ENCODE measurements around the gene IARS1.

IARS1 gene

DNA sequence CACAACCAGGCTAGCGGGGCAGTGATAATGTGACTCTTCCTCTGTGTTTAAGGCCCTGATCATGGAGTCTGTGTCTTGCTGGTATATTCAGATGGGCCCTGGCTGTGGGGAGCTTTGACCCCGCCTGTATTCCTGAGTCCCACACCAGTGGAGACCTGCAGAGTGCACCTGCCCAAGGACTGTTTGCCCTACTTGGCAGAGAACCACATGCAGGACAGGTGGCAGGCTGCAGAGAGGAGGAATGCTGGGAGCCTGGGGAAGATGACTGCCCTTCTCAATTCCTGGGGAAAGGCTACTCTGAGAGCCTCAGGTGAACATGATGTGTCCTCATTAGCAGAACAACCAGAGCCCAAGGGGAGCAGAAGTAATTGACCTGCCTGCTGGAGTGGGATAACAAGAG is 36.2 kb downstream of the IARS1 start:
- peaks cover 2% of the 10 kb centered on the region for H3K79me1 ChIP-seq (ENCODE audit: low read depth, low read length)
- WGBS, 2 donors (ENCODE audit: extremely low coverage in 2 of 2, insufficient read length in 2 of 2, insufficient replicate concordance in 1 of 2), result no CpG with 5 or more reads among the region's 2 CpGs
- no peak overlapping the region for H2AK5ac ChIP-seq (ENCODE audit: low read depth, low read length)
- peaks cover 0 to 2% (median 0%) of the 10 kb centered on the region in 3 experiments for H3K27me3 ChIP-seq (ENCODE audit: control insufficient read depth in 3 of 3, insufficient read depth in 3 of 3, low read depth in 1 of 3, low read length in 3 of 3)
- H4K8ac ChIP-seq (ENCODE audit: low read depth, low read length), result no peak overlapping the region
- H3K4me3 ChIP-seq (ENCODE audit: low read length in 2 of 2), result peak overlapping the region in 1 of 2 donors; percentile 48
- no peak overlapping the region for H2BK12ac ChIP-seq (ENCODE audit: low read length)
- no peak overlapping the region for H3K9ac ChIP-seq (ENCODE audit: low read depth, low read length, poor library complexity)
- H3K18ac ChIP-seq (ENCODE audit: low read length), result no peak overlapping the region
- H3K4ac ChIP-seq (ENCODE audit: low read length), result no peak overlapping the region
- H2BK120ac ChIP-seq (ENCODE audit: low read depth, low read length), result no peak overlapping the region
- peaks cover 51 to 100% of the 10 kb centered on the region in 2 donors for H3K36me3 ChIP-seq (replicated peaks in 1 of 2; ENCODE audit: control insufficient read depth in 2 of 2, insufficient read depth in 2 of 2, low read length in 2 of 2)
- no peak overlapping the region for H3K23ac ChIP-seq (ENCODE audit: low read depth, low read length, poor library complexity)
- H3K14ac ChIP-seq (ENCODE audit: low read length), result no peak overlapping the region
- no peak overlapping the region for H3K27ac ChIP-seq (replicated peaks; ENCODE audit: low read length)
- no peak overlapping the region for H3K4me2 ChIP-seq (ENCODE audit: insufficient read depth, low read length, poor library complexity, severe bottlenecking)
- no peak overlapping the region for H4K91ac ChIP-seq (ENCODE audit: low read depth, low read length, poor library complexity)
- no peak overlapping the region for H2BK15ac ChIP-seq (ENCODE audit: low read length)
- no peak overlapping the region for H2BK5ac ChIP-seq (ENCODE audit: low read length)
- H3K4me1 ChIP-seq (ENCODE audit: control insufficient read depth in 2 of 2, insufficient read depth in 1 of 2, low read depth in 1 of 2, low read length in 2 of 2), result no peaks in the 10 kb centered on the region
- H3K9me3 ChIP-seq (replicated peaks in 1 of 2; ENCODE audit: control insufficient read depth in 2 of 2, insufficient read depth in 1 of 2, low read depth in 1 of 2, low read length in 2 of 2), result peaks cover 0 to 2% of the 10 kb centered on the region in 2 donors
- no peak overlapping the region for H2AFZ ChIP-seq (ENCODE audit: low read length)
- no peak for DNase-seq (ENCODE audit: low spot score)

DNA sequence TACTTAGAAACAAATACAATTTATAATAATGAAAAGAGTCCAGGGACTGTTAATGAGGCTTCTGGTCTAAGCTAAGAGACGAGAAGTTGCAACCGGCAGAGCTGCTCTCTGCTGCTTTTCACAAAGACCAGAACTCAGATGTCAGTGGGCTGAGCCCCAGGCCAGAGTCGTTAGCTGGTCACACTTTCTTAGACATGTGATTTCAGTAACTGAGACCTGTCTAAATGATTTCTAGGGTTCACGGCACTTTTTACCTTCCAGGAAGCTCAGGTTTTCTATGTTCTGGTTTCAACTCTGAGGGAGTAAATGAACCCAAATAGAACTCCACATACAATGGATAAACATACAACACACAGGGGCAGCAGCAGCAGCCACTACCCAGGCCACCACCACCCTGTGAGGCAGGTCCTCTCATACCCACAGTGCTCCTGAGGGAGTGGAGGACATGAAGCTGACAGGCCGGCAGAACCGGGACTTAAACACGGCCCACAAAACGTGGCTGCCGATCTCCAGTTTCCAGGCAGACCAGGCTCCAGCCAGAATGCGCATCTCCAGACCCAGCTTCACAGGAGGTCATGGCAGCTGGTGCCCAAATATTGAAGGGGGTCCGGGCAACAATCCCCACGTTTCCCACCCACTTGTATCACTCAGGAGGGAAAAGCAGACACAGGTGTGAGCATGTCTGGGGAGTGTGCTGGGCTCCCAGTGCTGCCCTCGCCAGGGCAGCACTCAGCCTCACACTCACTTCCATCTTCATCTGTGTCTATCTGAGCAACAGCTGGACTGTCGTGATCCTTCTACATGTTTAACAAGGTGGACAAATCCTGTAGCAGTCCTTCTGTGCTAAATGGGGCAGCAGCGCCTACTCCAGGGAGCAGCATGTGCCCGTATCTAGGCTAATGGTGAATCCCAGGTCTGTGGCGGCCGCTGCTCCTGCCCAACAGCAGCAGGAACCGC is 38.8 kb downstream of the IARS1 start:
- H2BK15ac ChIP-seq (ENCODE audit: low read length), result no peak overlapping the region
- H3K23ac ChIP-seq (ENCODE audit: low read depth, low read length, poor library complexity), result no peak overlapping the region
- H2BK5ac ChIP-seq (ENCODE audit: low read length), result no peak overlapping the region
- peaks cover 0 to 4% of the 10 kb centered on the region in 2 donors for H3K9me3 ChIP-seq (replicated peaks in 1 of 2; ENCODE audit: control insufficient read depth in 2 of 2, insufficient read depth in 1 of 2, low read depth in 1 of 2, low read length in 2 of 2)
- no peak overlapping the region for H2BK120ac ChIP-seq (ENCODE audit: low read depth, low read length)
- DNase-seq (ENCODE audit: low spot score), result no peak
- H3K9ac ChIP-seq (ENCODE audit: low read depth, low read length, poor library complexity), result no peak overlapping the region
- peaks cover 0 to 2% (median 0%) of the 10 kb centered on the region in 3 experiments for H3K27me3 ChIP-seq (ENCODE audit: control insufficient read depth in 3 of 3, insufficient read depth in 3 of 3, low read depth in 1 of 3, low read length in 3 of 3)
- no peak overlapping the region for H3K18ac ChIP-seq (ENCODE audit: low read length)
- no peak overlapping the region for H3K4ac ChIP-seq (ENCODE audit: low read length)
- no peak overlapping the region for H4K8ac ChIP-seq (ENCODE audit: low read depth, low read length)
- no peak overlapping the region for H2BK12ac ChIP-seq (ENCODE audit: low read length)
- no CpG with 5 or more reads among the region's 19 CpGs for WGBS, 2 donors (ENCODE audit: extremely low coverage in 2 of 2, insufficient read length in 2 of 2, insufficient replicate concordance in 1 of 2)
- no peak overlapping the region for H3K14ac ChIP-seq (ENCODE audit: low read length)
- no peak overlapping the region for H3K27ac ChIP-seq (replicated peaks; ENCODE audit: low read length)
- H2AFZ ChIP-seq (ENCODE audit: low read length), result no peak overlapping the region
- peak overlapping the region in 1 of 2 donors; percentile 44 for H3K4me3 ChIP-seq (ENCODE audit: low read length in 2 of 2)
- peaks cover 2% of the 10 kb centered on the region for H3K79me1 ChIP-seq (ENCODE audit: low read depth, low read length)
- no peaks in the 10 kb centered on the region for H3K4me1 ChIP-seq (ENCODE audit: control insufficient read depth in 2 of 2, insufficient read depth in 1 of 2, low read depth in 1 of 2, low read length in 2 of 2)
- no peak overlapping the region for H2AK5ac ChIP-seq (ENCODE audit: low read depth, low read length)
- peaks cover 62 to 100% of the 10 kb centered on the region in 2 donors for H3K36me3 ChIP-seq (replicated peaks in 1 of 2; ENCODE audit: control insufficient read depth in 2 of 2, insufficient read depth in 2 of 2, low read length in 2 of 2)
- H4K91ac ChIP-seq (ENCODE audit: low read depth, low read length, poor library complexity), result no peak overlapping the region
- no peak overlapping the region for H3K4me2 ChIP-seq (ENCODE audit: insufficient read depth, low read length, poor library complexity, severe bottlenecking)

DNA sequence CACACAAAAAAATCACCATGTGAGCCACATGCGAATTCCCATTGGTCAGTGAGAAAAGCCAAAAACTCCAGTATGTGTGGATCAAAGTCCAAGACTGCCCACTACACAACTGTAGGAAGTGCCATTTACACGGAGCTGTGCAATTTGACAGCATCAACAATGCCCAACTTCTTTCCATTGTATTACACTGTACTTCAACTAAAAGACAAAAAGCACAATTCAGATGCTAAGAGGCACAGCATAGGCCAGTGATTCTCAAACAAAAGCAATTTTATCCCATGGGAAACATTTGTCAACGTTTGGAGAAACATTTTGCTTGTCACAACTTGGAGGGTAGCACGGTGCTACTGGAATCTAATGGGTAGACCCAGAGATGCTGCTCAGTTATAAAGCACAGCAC is 39.8 kb downstream of the IARS1 start:
- Histone ChIP-seq H3K4me1 (ENCODE audit: control insufficient read depth in 2 of 2, insufficient read depth in 1 of 2, low read depth in 1 of 2, low read length in 2 of 2) (no peaks in the 10 kb centered on the region), H3K4me3 (ENCODE audit: low read length in 2 of 2) (no peak overlapping the region), H3K36me3 (replicated peaks in 1 of 2; ENCODE audit: control insufficient read depth in 2 of 2, insufficient read depth in 2 of 2, low read length in 2 of 2) (peaks cover 57 to 100% of the 10 kb centered on the region in 2 donors), H4K91ac (ENCODE audit: low read depth, low read length, poor library complexity) (no peak overlapping the region), H2AK5ac (ENCODE audit: low read depth, low read length) (no peak overlapping the region), H2BK12ac (ENCODE audit: low read length) (no peak overlapping the region), H3K79me1 (ENCODE audit: low read depth, low read length) (peaks cover 2% of the 10 kb centered on the region), H2BK120ac (ENCODE audit: low read depth, low read length) (no peak overlapping the region), H3K23ac (ENCODE audit: low read depth, low read length, poor library complexity) (no peak overlapping the region), H3K4me2 (ENCODE audit: insufficient read depth, low read length, poor library complexity, severe bottlenecking) (no peak overlapping the region), H3K9ac (ENCODE audit: low read depth, low read length, poor library complexity) (no peak overlapping the region), H3K27ac (replicated peaks; ENCODE audit: low read length) (no peak overlapping the region), H3K27me3 (ENCODE audit: control insufficient read depth in 3 of 3, insufficient read depth in 3 of 3, low read depth in 1 of 3, low read length in 3 of 3) (peaks cover 0 to under 1% (median 0%) of the 10 kb centered on the region in 3 experiments), H2BK5ac (ENCODE audit: low read length) (no peak overlapping the region), H2AFZ (ENCODE audit: low read length) (no peak overlapping the region), H4K8ac (ENCODE audit: low read depth, low read length) (no peak overlapping the region), H2BK15ac (ENCODE audit: low read length) (no peak overlapping the region), H3K4ac (ENCODE audit: low read length) (no peak overlapping the region), H3K14ac (ENCODE audit: low read length) (no peak overlapping the region), H3K18ac (ENCODE audit: low read length) (no peak overlapping the region), H3K9me3 (replicated peaks in 1 of 2; ENCODE audit: control insufficient read depth in 2 of 2, insufficient read depth in 1 of 2, low read depth in 1 of 2, low read length in 2 of 2) (peaks cover 0 to 3% of the 10 kb centered on the region in 2 donors)
- WGBS, 2 donors (ENCODE audit: extremely low coverage in 2 of 2, insufficient read length in 2 of 2, insufficient replicate concordance in 1 of 2), result no CpG with 5 or more reads among the region's 4 CpGs
- no peak for DNase-seq (ENCODE audit: low spot score)

DNA sequence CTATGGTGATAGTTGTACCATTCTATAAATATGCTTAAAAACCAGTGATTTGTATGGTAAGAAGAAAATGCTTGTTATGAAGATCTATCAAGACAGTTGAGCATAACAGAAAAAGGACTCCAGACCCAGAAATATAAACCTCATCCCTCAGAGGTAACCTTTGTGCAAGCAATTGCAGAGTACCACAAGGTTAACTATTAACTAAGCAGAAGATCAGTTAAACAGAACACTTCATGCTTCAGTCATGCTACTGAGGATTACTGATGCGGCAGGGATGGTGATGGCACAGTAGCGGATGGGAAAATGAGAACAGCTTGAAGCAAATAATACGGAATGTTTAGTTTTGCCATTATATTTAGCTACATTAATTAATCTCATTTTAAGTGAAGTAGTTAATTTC is 45.5 kb downstream of the IARS1 start:
- no peak overlapping the region for H2BK5ac ChIP-seq (ENCODE audit: low read length)
- H2BK15ac ChIP-seq (ENCODE audit: low read length), result no peak overlapping the region
- peaks cover 0 to 2% (median 0%) of the 10 kb centered on the region in 3 experiments for H3K27me3 ChIP-seq (ENCODE audit: control insufficient read depth in 3 of 3, insufficient read depth in 3 of 3, low read depth in 1 of 3, low read length in 3 of 3)
- H2BK120ac ChIP-seq (ENCODE audit: low read depth, low read length), result no peak overlapping the region
- no peak overlapping the region for H3K27ac ChIP-seq (replicated peaks; ENCODE audit: low read length)
- H3K4me3 ChIP-seq (ENCODE audit: low read length in 2 of 2), result no peak overlapping the region
- H3K14ac ChIP-seq (ENCODE audit: low read length), result no peak overlapping the region
- no peak overlapping the region for H4K91ac ChIP-seq (ENCODE audit: low read depth, low read length, poor library complexity)
- no peak overlapping the region for H3K4me2 ChIP-seq (ENCODE audit: insufficient read depth, low read length, poor library complexity, severe bottlenecking)
- no peak overlapping the region for H2BK12ac ChIP-seq (ENCODE audit: low read length)
- no CpG with 5 or more reads among the region's 3 CpGs for WGBS, 2 donors (ENCODE audit: extremely low coverage in 2 of 2, insufficient read length in 2 of 2, insufficient replicate concordance in 1 of 2)
- H2AFZ ChIP-seq (ENCODE audit: low read length), result no peak overlapping the region
- H3K36me3 ChIP-seq (replicated peaks in 1 of 2; ENCODE audit: control insufficient read depth in 2 of 2, insufficient read depth in 2 of 2, low read length in 2 of 2), result peaks cover 51 to 100% of the 10 kb centered on the region in 2 donors
- H3K9me3 ChIP-seq (replicated peaks in 1 of 2; ENCODE audit: control insufficient read depth in 2 of 2, insufficient read depth in 1 of 2, low read depth in 1 of 2, low read length in 2 of 2), result peaks cover 0 to 3% of the 10 kb centered on the region in 2 donors
- no peak overlapping the region for H2AK5ac ChIP-seq (ENCODE audit: low read depth, low read length)
- H3K23ac ChIP-seq (ENCODE audit: low read depth, low read length, poor library complexity), result no peak overlapping the region
- no peaks in the 10 kb centered on the region for H3K79me1 ChIP-seq (ENCODE audit: low read depth, low read length)
- H3K4ac ChIP-seq (ENCODE audit: low read length), result no peak overlapping the region
- H3K18ac ChIP-seq (ENCODE audit: low read length), result no peak overlapping the region
- DNase-seq (ENCODE audit: low spot score), result no peak
- H3K9ac ChIP-seq (ENCODE audit: low read depth, low read length, poor library complexity), result no peak overlapping the region
- no peak overlapping the region for H4K8ac ChIP-seq (ENCODE audit: low read depth, low read length)
- H3K4me1 ChIP-seq (ENCODE audit: control insufficient read depth in 2 of 2, insufficient read depth in 1 of 2, low read depth in 1 of 2, low read length in 2 of 2), result no peaks in the 10 kb centered on the region
